H9 (cell line): ENCODE results near the gene IL12RB2. TPM values are rescaled to one million over a fixed set of nuclear protein-coding genes. Genes with fewer than 3 reads are reported as not detected.

Experiments used
- DNase-seq: peaks from one replicate; pipeline ENCODE4 v3.0.0-alpha.2; 2017
- H2AFZ ChIP-seq: one replicate; pipeline ENCODE4 v1.6.1; 2013; ENCODE audit warnings: mild to moderate bottlenecking, low read length, control low read depth, moderate library complexity
- H2AK5ac ChIP-seq: 2 replicates; pipeline ENCODE4 v1.6.1; 2013; ENCODE audit warnings: low read length, control low read depth, mixed read lengths; ENCODE audit not compliant: insufficient read length
- H2BK120ac ChIP-seq: one replicate; pipeline ENCODE4 v1.6.1; 2013; ENCODE audit warnings: low read depth, mild to moderate bottlenecking, low read length, control low read depth, inconsistent platforms; ENCODE audit not compliant: poor library complexity, severe bottlenecking
- H2BK12ac ChIP-seq: 2 replicates; pipeline ENCODE4 v1.6.1; 2013; ENCODE audit warnings: low read length, control low read depth, mixed read lengths, low read depth; ENCODE audit not compliant: insufficient read length
- H2BK15ac ChIP-seq: 2 replicates; pipeline ENCODE4 v1.6.1; 2013; ENCODE audit warnings: low read depth, low read length, control low read depth
- H2BK20ac ChIP-seq: one replicate; pipeline ENCODE4 v1.6.1; 2013; ENCODE audit warnings: low read depth, mild to moderate bottlenecking, low read length, control low read depth, inconsistent platforms; ENCODE audit not compliant: poor library complexity, severe bottlenecking
- H2BK5ac ChIP-seq: 2 replicates; pipeline ENCODE4 v1.6.1; 2013; ENCODE audit warnings: low read length, control low read depth, mixed read lengths; ENCODE audit not compliant: insufficient read length
- H3K14ac ChIP-seq: 2 replicates; pipeline ENCODE4 v1.6.1; 2013; ENCODE audit warnings: low read length, control low read depth; ENCODE audit not compliant: insufficient read depth
- H3K18ac ChIP-seq: 2 replicates; pipeline ENCODE4 v1.6.1; 2013; ENCODE audit warnings: low read depth, mild to moderate bottlenecking, mixed read lengths, low read length, control low read depth; ENCODE audit not compliant: insufficient read length
- H3K23ac ChIP-seq: 2 replicates; pipeline ENCODE4 v1.6.1; 2013; ENCODE audit warnings: low read length, control low read depth, mixed read lengths, low read depth; ENCODE audit not compliant: insufficient read length
- H3K23me2 ChIP-seq: 2 replicates; pipeline ENCODE4 v1.6.1; 2013; ENCODE audit warnings: low read depth, mild to moderate bottlenecking, mixed read lengths, low read length, control low read depth; ENCODE audit not compliant: insufficient read length, poor library complexity, severe bottlenecking
- H3K27ac ChIP-seq: 2 replicates; pipeline ENCODE4 v1.5.1; 2013; ENCODE audit warnings: low read length, control low read depth, mixed read lengths, low read depth; ENCODE audit not compliant: insufficient read length
- H3K27me3 ChIP-seq: 2 replicates; pipeline ENCODE4 v1.6.1; 2013; ENCODE audit warnings: low read length, control low read depth, inconsistent platforms; ENCODE audit not compliant: insufficient read depth
- H3K4ac ChIP-seq: 2 replicates; pipeline ENCODE4 v1.6.1; 2013; ENCODE audit warnings: low read depth, mild to moderate bottlenecking, control low read depth, inconsistent platforms, low read length, moderate library complexity
- H3K4me1 ChIP-seq: 2 replicates; pipeline ENCODE4 v1.6.1; 2013; ENCODE audit warnings: low read length, control low read depth, inconsistent platforms; ENCODE audit not compliant: insufficient read depth
- H3K4me2 ChIP-seq: 2 replicates; pipeline ENCODE4 v1.6.1; 2013; ENCODE audit warnings: low read length, control low read depth, mixed read lengths; ENCODE audit not compliant: insufficient read length, insufficient read depth
- H3K56ac ChIP-seq: 2 replicates; pipeline ENCODE4 v1.6.1; 2013; ENCODE audit warnings: low read depth, mild to moderate bottlenecking, mixed read lengths, low read length, control low read depth; ENCODE audit not compliant: insufficient read length
- H3K79me1 ChIP-seq: 2 replicates; pipeline ENCODE4 v1.6.1; 2013; ENCODE audit warnings: low read depth, mild to moderate bottlenecking, moderate library complexity, low read length, control low read depth, inconsistent platforms; ENCODE audit not compliant: insufficient read depth, poor library complexity, severe bottlenecking
- H3K79me2 ChIP-seq: 2 replicates; pipeline ENCODE4 v1.6.1; 2013; ENCODE audit warnings: low read length, control low read depth, inconsistent platforms; ENCODE audit not compliant: insufficient read depth
- H3K9ac ChIP-seq: 2 replicates; pipeline ENCODE4 v1.6.1; 2013; ENCODE audit warnings: low read length, control low read depth, mixed read lengths; ENCODE audit not compliant: insufficient read length; ENCODE audit errors: extremely low read depth
- H3K9me3 ChIP-seq: one replicate; pipeline ENCODE4 v1.6.1; 2013; ENCODE audit warnings: low read depth, low read length, inconsistent platforms; ENCODE audit not compliant: control insufficient read depth
- H3T11ph ChIP-seq: one replicate; pipeline ENCODE4 v1.6.1; 2013; ENCODE audit warnings: mild to moderate bottlenecking, low read length, control low read depth, inconsistent platforms
- H4K20me1 ChIP-seq: one replicate; pipeline ENCODE4 v1.6.1; 2013; ENCODE audit not compliant: control insufficient read depth, insufficient read length, insufficient read depth
- H4K5ac ChIP-seq: 2 replicates; pipeline ENCODE4 v1.6.1; 2013; ENCODE audit warnings: low read depth, mild to moderate bottlenecking, mixed read lengths, low read length, control low read depth; ENCODE audit not compliant: insufficient read length
- H4K8ac ChIP-seq: replicated peaks from 2 replicates; pipeline ENCODE4 v1.6.1; 2013; ENCODE audit warnings: low read length, control low read depth, mixed read lengths, low read depth; ENCODE audit not compliant: insufficient read length
- H4K91ac ChIP-seq: 2 replicates; pipeline ENCODE4 v1.6.1; 2013; ENCODE audit warnings: low read depth, mild to moderate bottlenecking, moderate library complexity, mixed read lengths, low read length, control low read depth; ENCODE audit not compliant: insufficient read length
- H3K27ac Mint-ChIP-seq, 3 experiments: 2 replicates in 2 of 3; 3 replicates in 1 of 3; pipeline ENCODE4 v1.8.0; 2020 to 2021; ENCODE audit warnings: mixed read lengths in 3 of 3, mild to moderate bottlenecking in 1 of 3, moderate library complexity in 1 of 3
- H3K27me3 Mint-ChIP-seq: 2 replicates; pipeline ENCODE4 v1.8.0; 2021; ENCODE audit warnings: low read depth, mild to moderate bottlenecking, moderate library complexity, mixed read lengths
- H3K36me3 Mint-ChIP-seq, 3 experiments: 2 replicates in 2 of 3; 3 replicates in 1 of 3; pipeline ENCODE4 v1.8.0; 2020 to 2021; ENCODE audit warnings: low read depth in 3 of 3, mixed read lengths in 3 of 3; ENCODE audit not compliant: insufficient read depth in 1 of 3
- H3K4me1 Mint-ChIP-seq, 2 experiments: 2 replicates each; pipeline ENCODE4 v1.8.0; 2020; ENCODE audit warnings: mixed read lengths in 2 of 2
- H3K4me3 Mint-ChIP-seq, 2 experiments: 2 replicates in 1 of 2; 3 replicates in 1 of 2; pipeline ENCODE4 v1.8.0; 2020 to 2021; ENCODE audit warnings: mild to moderate bottlenecking in 2 of 2, mixed read lengths in 2 of 2, moderate library complexity in 1 of 2
- H3K9me3 Mint-ChIP-seq, 2 experiments: 2 replicates in 1 of 2; 3 replicates in 1 of 2; pipeline ENCODE4 v1.8.0; 2020; ENCODE audit warnings: mild to moderate bottlenecking in 2 of 2, mixed read lengths in 2 of 2, moderate library complexity in 1 of 2
- CTCF ChIP-seq: fragments of 200-600 bp; sonication (generic); conservative IDR thresholded peaks from 3 replicates; pipeline ENCODE4 v1.8.0; 2021; ENCODE audit warnings: antibody characterized with exemption, mild to moderate bottlenecking
- WGBS: extraction: QIAGEN DNeasy Blood & Tissue Kit; methylation state at CpG from one replicate; pipeline ENCODE4 v1.1.7; 2013; ENCODE audit warnings: missing lambda C conversion rate, low lambda C conversion rate, mixed read lengths; ENCODE audit not compliant: insufficient read length; ENCODE audit errors: extremely low coverage; 5-methylcytosine and 5-hydroxymethylcytosine counted together
- total RNA-seq: library from RNA; stranded (reverse); gene quantifications from 2 replicates; pipeline ENCODE4 v1.2.1, GENCODE V29; 2021

The IL12RB2 gene
- total RNA-seq, 1 experiment from 2014 or later = 0.77 TPM

GRCh38 chr1:67381154-67381553 is 73.5 kb downstream of the IL12RB2 start:
- H3K9me3 Mint-ChIP-seq = peaks cover 36 to 38% of the 10 kb centered on the region in 2 experiments
- no peak overlapping the region for H3K4me3 Mint-ChIP-seq

More at GRCh38 chr1:67381154-67381553, 73.5 kb downstream of the IL12RB2 start:
- Histone ChIP-seq H2AK5ac (no peak overlapping the region), H3K23ac (no peak overlapping the region), H2BK15ac (no peak overlapping the region), H3K23me2 (no peaks in the 10 kb centered on the region), H4K8ac (no peak overlapping the region), H3K79me1 (no peaks in the 10 kb centered on the region), H3K9ac (no peak overlapping the region), H4K5ac (no peak overlapping the region), H2AFZ (no peak overlapping the region), H3K79me2 (no peaks in the 10 kb centered on the region), H3K9me3 (peaks cover 9% of the 10 kb centered on the region), H2BK12ac (no peak overlapping the region), H2BK20ac (no peak overlapping the region), H2BK120ac (no peak overlapping the region), H3K4me2 (no peak overlapping the region), H3K18ac (no peak overlapping the region), H3K4ac (no peak overlapping the region), H4K20me1 (no peaks in the 10 kb centered on the region), H4K91ac (no peak overlapping the region), H3K14ac (no peak overlapping the region), H3K27me3 (no peaks in the 10 kb centered on the region), H3T11ph (no peak overlapping the region), H3K56ac (no peak overlapping the region), H3K4me1 (peaks cover 5% of the 10 kb centered on the region; the same call in 1 of the 2 replicates), H2BK5ac (no peak overlapping the region), H3K27ac (no peak overlapping the region)
- Mint-ChIP-seq H3K36me3 (peaks cover 36 to 41% (median 39%) of the 10 kb centered on the region in 3 experiments), H3K4me1 (peaks cover 16 to 20% of the 10 kb centered on the region in 2 experiments), H3K27me3 (peaks cover 2% of the 10 kb centered on the region; the same call in 1 of the 2 replicates), H3K27ac (no peak overlapping the region)
- WGBS = no CpG with 5 or more reads among the region's 4 CpGs
- TF ChIP-seq CTCF = no peak
- no peak for DNase-seq
